MM.1S (cell line): Measurements from ENCODE around the gene BAZ1A.

Experiments
- EZH2 ChIP-seq: fragments of 300-600 bp; sonication (generic); optimal IDR thresholded peaks from 2 replicates; pipeline ENCODE3; 2017; ENCODE audit warnings: low read depth, mild to moderate bottlenecking, antibody characterized with exemption, low read length, mixed read lengths
- EZH2phosphoT487 ChIP-seq: fragments of 300-600 bp; sonication (generic); IDR thresholded peaks from 2 replicates; pipeline ENCODE4 v1.6.1; 2018; ENCODE audit warnings: antibody characterized with exemption, low read length
- TF ChIP-seq, protein P1 (sequence below): fragments of 300-600 bp; sonication (generic); IDR thresholded peaks from 2 replicates; pipeline ENCODE4 v1.5.1; 2016; ENCODE audit warnings: antibody characterized with exemption, low read length, mixed read lengths

DNA sequence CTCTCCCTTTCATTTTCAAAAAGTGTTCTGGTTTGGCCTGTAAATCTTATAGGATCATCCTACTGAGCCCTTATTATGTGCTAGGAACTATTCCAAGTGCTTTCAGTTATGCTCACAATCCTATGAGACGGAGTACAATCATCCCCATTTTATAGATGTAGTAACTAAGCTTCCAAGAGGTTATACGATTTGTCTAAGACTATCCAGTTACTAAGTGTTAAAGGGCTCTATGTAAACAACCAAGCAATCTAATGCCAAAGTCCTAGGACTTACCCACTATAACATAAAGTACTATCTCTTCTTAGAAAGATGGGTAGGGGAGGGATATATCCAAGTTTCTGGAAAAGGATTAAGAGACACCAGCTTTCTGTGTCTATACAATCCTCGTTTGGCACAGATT is 167.4 kb downstream of the BAZ1A start:
- TF ChIP-seq EZH2phosphoT487: no peak
- TF ChIP-seq, protein P1, sequence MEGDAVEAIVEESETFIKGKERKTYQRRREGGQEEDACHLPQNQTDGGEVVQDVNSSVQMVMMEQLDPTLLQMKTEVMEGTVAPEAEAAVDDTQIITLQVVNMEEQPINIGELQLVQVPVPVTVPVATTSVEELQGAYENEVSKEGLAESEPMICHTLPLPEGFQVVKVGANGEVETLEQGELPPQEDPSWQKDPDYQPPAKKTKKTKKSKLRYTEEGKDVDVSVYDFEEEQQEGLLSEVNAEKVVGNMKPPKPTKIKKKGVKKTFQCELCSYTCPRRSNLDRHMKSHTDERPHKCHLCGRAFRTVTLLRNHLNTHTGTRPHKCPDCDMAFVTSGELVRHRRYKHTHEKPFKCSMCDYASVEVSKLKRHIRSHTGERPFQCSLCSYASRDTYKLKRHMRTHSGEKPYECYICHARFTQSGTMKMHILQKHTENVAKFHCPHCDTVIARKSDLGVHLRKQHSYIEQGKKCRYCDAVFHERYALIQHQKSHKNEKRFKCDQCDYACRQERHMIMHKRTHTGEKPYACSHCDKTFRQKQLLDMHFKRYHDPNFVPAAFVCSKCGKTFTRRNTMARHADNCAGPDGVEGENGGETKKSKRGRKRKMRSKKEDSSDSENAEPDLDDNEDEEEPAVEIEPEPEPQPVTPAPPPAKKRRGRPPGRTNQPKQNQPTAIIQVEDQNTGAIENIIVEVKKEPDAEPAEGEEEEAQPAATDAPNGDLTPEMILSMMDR: no peak
- TF ChIP-seq EZH2: no peak
